Stomach (tissue), 9 donors: ENCODE measurements around the gene LZTS2. TPM values are rescaled to one million over a fixed set of nuclear protein-coding genes. Genes with fewer than 3 reads are reported as not detected.

Source experiments
- DNase-seq, 2 donors: peaks; one replicate each; pipeline versions ENCODE4 v3.0.0 to v3.0.0-alpha.2; 2013 to 2019
- H3K27ac ChIP-seq, 5 donors: fragments of 200-600 bp in 4 of 5; sonication (generic) in 4 of 5; one replicate each; pipeline ENCODE4 v1.5.1; 2013 to 2019; ENCODE audit warnings: mild to moderate bottlenecking in 1 of 5, moderate library complexity in 1 of 5
- H3K27me3 ChIP-seq, 3 donors: fragments of 200-600 bp; sonication (generic); one replicate each; pipeline ENCODE4 v1.5.1; 2017 to 2019; ENCODE audit warnings: mixed run types in 1 of 3
- H3K36me3 ChIP-seq, 4 donors: fragments of 200-600 bp; sonication (generic); 1 replicate in 3 of 4; 2 replicates in 1 of 4; pipeline ENCODE4 v1.5.1; 2016 to 2019
- H3K4me1 ChIP-seq, 4 donors: fragments of 200-600 bp; sonication (generic); one replicate each; pipeline ENCODE4 v1.5.1; 2016 to 2019
- H3K4me3 ChIP-seq, 4 donors: fragments of 200-600 bp; sonication (generic) in 3 of 4; one replicate each; pipeline ENCODE4 v1.5.1; 2016 to 2019; ENCODE audit warnings: mild to moderate bottlenecking in 1 of 4
- H3K9me3 ChIP-seq, 4 donors: fragments of 200-600 bp; sonication (generic); one replicate each; pipeline ENCODE4 v1.5.1; 2016 to 2019
- EP300 ChIP-seq: sonication (generic); formaldehyde crosslinking; IDR thresholded peaks from one replicate; pipeline ENCODE4 v1.6.1; 2017; ENCODE audit warnings: antibody characterized with exemption
- POLR2A ChIP-seq, 4 donors: fragments of 450-650 bp; IDR thresholded peaks; one replicate each; pipeline ENCODE4 v1.6.1; 2016; ENCODE audit warnings: antibody characterized with exemption in 4 of 4, control low read depth in 2 of 4, mild to moderate bottlenecking in 1 of 4, moderate library complexity in 1 of 4
- POLR2AphosphoS5 ChIP-seq, 3 donors: sonication (generic); formaldehyde crosslinking; IDR thresholded peaks; one replicate each; pipeline ENCODE4 v1.6.1; 2016; ENCODE audit warnings: antibody characterized with exemption in 3 of 3
- WGBS, 5 donors: extraction: QIAGEN DNeasy Blood & Tissue Kit in 3 of 5; methylation state at CpG; one replicate each; pipeline versions ENCODE4 v1.1.5 to v1.1.7; 2013 to 2018; 5-methylcytosine and 5-hydroxymethylcytosine counted together
- intact Hi-C: fragments of 100-400 bp; cut with DNase I; formaldehyde crosslinking; loops from one replicate; pipeline ENCODE4 v1.15.1; 2023; ENCODE audit warnings: low total_unique reads
- polyA plus RNA-seq, 3 donors: library from polyadenylated mRNA; stranded (reverse); fragments of 200-250 nt; gene quantifications; one replicate each; pipeline ENCODE4 v1.2.3, GENCODE V29; 2013
- total RNA-seq, 5 donors: library from RNA; depleted of rRNA; stranded (reverse); fragments of >200 nt; gene quantifications; one replicate each; pipeline versions ENCODE4 v1.1.0 to v1.2.3, GENCODE V29; 2014 to 2016
- TF ChIP-seq, protein P1 (sequence below), 7 experiments: fragments of 450-650 bp in 4 of 7; fragments of 200-600 bp in 3 of 7; sonication (generic) in 3 of 7; IDR thresholded peaks; one replicate each; pipeline ENCODE4 v1.5.1; 2016 to 2019; ENCODE audit warnings: antibody characterized with exemption in 7 of 7, control low read depth in 2 of 7, mild to moderate bottlenecking in 1 of 7
- donor health status: healthy with polysubstance abuse.
- donor health status: Bipolar disorder and iron deficiency.
- donor health status: healthy.

Gene LZTS2
- total and polyA plus RNA-seq, 8 donors, result 34.7 to 70.7 (median 48.0) TPM

DNA sequence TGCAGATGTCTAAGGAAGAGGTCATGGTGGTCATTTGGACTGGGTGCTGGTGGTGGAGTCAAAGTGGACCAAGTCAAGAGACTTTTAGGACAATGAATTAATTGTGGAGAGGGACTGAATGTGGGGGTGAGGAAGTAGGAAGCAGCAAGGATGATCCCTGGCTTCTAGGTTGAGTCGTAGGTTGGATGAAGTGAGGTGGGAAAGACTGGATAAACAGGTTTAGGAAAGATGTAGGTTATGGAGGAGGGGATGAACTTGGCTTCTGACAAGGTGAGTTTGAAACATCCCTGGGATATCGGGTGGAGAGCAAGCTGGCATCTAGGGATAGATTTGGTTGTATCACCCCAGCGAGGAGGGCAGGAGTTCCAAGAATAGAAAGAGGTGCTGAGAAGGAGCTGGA lies 22.7 kb upstream of the LZTS2 start:
- Histone ChIP-seq H3K27me3 (no peaks in the 10 kb centered on the region), H3K36me3 (peaks cover 18 to 57% (median 49%) of the 10 kb centered on the region in 4 donors), H3K4me1 (peaks cover 2 to 11% (median 4%) of the 10 kb centered on the region in 4 donors), H3K27ac (no peak overlapping the region), H3K9me3 (no peaks in the 10 kb centered on the region), H3K4me3 (no peak overlapping the region)
- 67 to 79% (median 74%) methylated on average over 3 of the region's 3 CpGs for WGBS, 5 donors
- no peak for DNase-seq
- intact Hi-C loops, result no loop called here
- TF ChIP-seq POLR2AphosphoS5 (IDR thresholded peaks at IDR 0.05) (no peak), EP300 (no peak), POLR2A (IDR thresholded peaks at IDR 0.05) (no peak)
- TF ChIP-seq, protein P1, sequence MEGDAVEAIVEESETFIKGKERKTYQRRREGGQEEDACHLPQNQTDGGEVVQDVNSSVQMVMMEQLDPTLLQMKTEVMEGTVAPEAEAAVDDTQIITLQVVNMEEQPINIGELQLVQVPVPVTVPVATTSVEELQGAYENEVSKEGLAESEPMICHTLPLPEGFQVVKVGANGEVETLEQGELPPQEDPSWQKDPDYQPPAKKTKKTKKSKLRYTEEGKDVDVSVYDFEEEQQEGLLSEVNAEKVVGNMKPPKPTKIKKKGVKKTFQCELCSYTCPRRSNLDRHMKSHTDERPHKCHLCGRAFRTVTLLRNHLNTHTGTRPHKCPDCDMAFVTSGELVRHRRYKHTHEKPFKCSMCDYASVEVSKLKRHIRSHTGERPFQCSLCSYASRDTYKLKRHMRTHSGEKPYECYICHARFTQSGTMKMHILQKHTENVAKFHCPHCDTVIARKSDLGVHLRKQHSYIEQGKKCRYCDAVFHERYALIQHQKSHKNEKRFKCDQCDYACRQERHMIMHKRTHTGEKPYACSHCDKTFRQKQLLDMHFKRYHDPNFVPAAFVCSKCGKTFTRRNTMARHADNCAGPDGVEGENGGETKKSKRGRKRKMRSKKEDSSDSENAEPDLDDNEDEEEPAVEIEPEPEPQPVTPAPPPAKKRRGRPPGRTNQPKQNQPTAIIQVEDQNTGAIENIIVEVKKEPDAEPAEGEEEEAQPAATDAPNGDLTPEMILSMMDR (IDR thresholded peaks at IDR 0.05), result no peak

DNA sequence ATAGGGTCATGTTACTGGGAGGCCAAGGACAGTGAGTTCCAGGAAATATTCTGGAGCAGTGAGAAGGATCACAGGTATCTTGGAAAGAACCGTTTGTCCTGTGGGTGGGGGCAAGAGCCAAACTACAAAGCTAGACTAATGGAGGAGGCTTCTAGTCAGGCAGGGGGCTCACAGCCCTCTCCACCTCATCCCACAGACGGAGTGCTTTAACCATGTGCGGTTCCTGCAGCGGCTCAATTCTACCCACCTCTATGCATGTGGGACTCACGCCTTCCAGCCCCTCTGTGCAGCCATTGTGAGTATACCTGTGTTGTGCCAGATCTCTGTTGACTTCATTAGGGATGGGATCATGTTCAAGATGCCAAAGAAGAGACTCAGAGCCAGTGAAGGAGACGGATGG lies 22.2 kb upstream of the LZTS2 start:
- no peak for TF ChIP-seq EP300
- no peak for TF ChIP-seq POLR2A (IDR thresholded peaks at IDR 0.05)
- TF ChIP-seq, protein P1 (IDR thresholded peaks at IDR 0.05), result no peak
- TF ChIP-seq POLR2AphosphoS5 (IDR thresholded peaks at IDR 0.05), result no peak
- 81 to 83% (median 82%) methylated on average over 6 of the region's 6 CpGs for WGBS, 5 donors
- H3K36me3 ChIP-seq, result peaks cover 18 to 62% (median 54%) of the 10 kb centered on the region in 4 donors
- H3K4me3 ChIP-seq, result no peak overlapping the region
- H3K4me1 ChIP-seq, result peaks cover 0 to 5% (median under 1%) of the 10 kb centered on the region in 4 donors
- H3K27ac ChIP-seq, result no peak overlapping the region
- intact Hi-C loops, result no loop called here
- no peaks in the 10 kb centered on the region for H3K27me3 ChIP-seq
- no peaks in the 10 kb centered on the region for H3K9me3 ChIP-seq
- DNase-seq, result no peak

DNA sequence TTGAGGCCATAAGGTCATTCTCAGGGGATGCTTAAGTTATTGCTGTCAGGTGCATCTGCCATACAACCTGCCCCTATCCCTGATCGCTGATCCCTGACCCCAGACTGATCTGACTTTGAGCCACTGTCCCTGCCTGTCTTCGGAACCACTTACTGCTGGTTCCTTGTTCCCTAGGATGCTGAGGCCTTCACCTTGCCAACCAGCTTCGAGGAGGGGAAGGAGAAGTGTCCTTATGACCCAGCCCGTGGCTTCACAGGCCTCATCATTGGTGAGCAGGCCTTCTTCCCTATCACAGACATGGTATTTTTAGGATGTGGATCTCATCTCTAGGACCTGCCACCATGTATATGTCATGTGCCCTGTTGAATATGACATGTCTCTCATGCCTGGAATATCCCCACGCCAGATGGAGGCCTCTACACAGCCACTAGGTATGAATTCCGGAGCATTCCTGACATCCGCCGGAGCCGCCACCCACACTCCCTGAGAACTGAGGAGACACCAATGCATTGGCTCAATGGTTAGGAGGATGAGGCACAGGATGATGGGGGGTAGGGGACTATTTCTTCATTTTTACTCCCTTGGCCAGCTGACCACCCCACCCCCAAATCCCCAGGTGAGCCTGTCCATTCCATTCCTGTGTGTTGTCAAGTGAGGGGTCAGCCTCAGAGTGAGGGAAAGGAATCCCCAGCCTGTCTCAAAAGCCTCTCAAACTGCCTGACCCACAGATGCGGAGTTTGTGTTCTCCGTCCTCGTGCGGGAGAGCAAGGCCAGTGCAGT lies 21.3 kb upstream of the LZTS2 start:
- intact Hi-C loops, result no loop called here
- WGBS, 5 donors, result 87 to 94% (median 90%) methylated on average over 13 of the region's 13 CpGs
- Histone ChIP-seq H3K9me3 (no peaks in the 10 kb centered on the region), H3K27me3 (no peaks in the 10 kb centered on the region), H3K36me3 (peaks cover 20 to 71% (median 63%) of the 10 kb centered on the region in 4 donors), H3K27ac (no peak overlapping the region), H3K4me3 (no peak overlapping the region), H3K4me1 (no peaks in the 10 kb centered on the region)
- TF ChIP-seq, protein P1 (IDR thresholded peaks at IDR 0.05), result no peak
- TF ChIP-seq EP300 (no peak), POLR2AphosphoS5 (IDR thresholded peaks at IDR 0.05) (no peak), POLR2A (IDR thresholded peaks at IDR 0.05) (no peak)
- no peak for DNase-seq

DNA sequence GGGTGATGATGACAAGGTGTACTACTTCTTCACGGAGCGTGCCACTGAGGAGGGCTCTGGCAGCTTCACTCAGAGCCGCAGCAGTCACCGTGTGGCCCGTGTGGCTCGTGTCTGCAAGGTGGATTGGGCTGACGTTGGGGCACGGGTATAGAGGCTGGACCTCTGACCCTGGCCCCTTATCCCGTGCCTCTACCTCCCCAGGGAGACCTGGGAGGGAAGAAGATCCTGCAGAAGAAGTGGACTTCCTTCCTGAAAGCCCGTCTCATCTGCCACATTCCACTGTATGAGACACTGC lies 20.8 kb upstream of the LZTS2 start:
- H3K27me3 ChIP-seq, result no peaks in the 10 kb centered on the region
- WGBS, 5 donors, result 86 to 94% (median 87%) methylated on average over 2 to 10 of the region's 10 CpGs
- no peak for TF ChIP-seq POLR2AphosphoS5 (IDR thresholded peaks at IDR 0.05)
- TF ChIP-seq, protein P1 (IDR thresholded peaks at IDR 0.05), result no peak
- TF ChIP-seq EP300, result no peak
- no peak for TF ChIP-seq POLR2A (IDR thresholded peaks at IDR 0.05)
- H3K4me1 ChIP-seq, result no peaks in the 10 kb centered on the region
- intact Hi-C loops, result no loop called here
- H3K27ac ChIP-seq, result no peak overlapping the region
- no peak for DNase-seq
- peaks cover 25 to 76% (median 68%) of the 10 kb centered on the region in 4 donors for H3K36me3 ChIP-seq
- H3K9me3 ChIP-seq, result no peaks in the 10 kb centered on the region
- H3K4me3 ChIP-seq, result no peak overlapping the region
